ENCODE results near the gene NOC2L. TPM values are rescaled to one million over a fixed set of nuclear protein-coding genes. Genes with fewer than 3 reads are reported as not detected.
A peak's percentile ranks its signal among the peaks of the same experiment; 100 is the strongest.
"Not testable (repeated sequence)": the region's sequence is repeated elsewhere in the genome, so short reads cannot be mapped to it uniquely, and the experiment has no call there.

The NOC2L gene
- total RNA-seq, 2 experiments from 2014 or later: 61.7 to 68.7 TPM

DNA sequence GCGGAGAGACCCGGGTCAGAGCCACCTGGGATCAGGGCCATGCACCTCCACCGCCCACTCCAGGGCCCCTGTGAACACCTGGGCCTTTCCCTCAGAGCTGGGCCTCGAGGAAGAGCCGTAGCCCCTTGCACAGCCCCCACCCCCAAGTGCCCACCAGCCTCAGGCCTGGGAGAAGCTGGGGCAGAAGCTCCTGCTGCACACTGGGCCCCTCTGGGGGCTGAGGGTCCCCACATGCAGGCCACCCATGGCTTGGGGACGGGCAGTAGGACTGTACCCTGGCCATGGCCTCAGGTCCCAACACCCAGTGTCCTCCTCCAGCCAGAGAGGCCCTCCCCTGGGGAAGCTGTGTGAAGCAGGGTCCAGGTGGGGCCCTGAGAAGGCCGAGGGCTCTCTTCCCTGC lies 6.5 kb downstream of the NOC2L start:
- Mint-ChIP-seq H3K27me3 (ENCODE audit: low read depth) (no peaks in the 10 kb centered on the region), H3K36me3 (ENCODE audit: low read depth) (peaks cover 51% of the 10 kb centered on the region), H3K4me3 (no peak overlapping the region), H3K27ac (no peak overlapping the region), H3K4me1 (ENCODE audit: low read depth) (peaks cover 7% of the 10 kb centered on the region), H3K9me3 (ENCODE audit: insufficient read depth) (no peaks in the 10 kb centered on the region)
- ATAC-seq (no peak), DNase-seq (no peak)
- ChIA-PET CTCF (interaction anchor here (1.1 kb wide), 1 partner anchor 48 kb away, joined by 3 read pairs; no protein-coding TSS in a partner anchor), POLR2A (no interaction called here)

DNA sequence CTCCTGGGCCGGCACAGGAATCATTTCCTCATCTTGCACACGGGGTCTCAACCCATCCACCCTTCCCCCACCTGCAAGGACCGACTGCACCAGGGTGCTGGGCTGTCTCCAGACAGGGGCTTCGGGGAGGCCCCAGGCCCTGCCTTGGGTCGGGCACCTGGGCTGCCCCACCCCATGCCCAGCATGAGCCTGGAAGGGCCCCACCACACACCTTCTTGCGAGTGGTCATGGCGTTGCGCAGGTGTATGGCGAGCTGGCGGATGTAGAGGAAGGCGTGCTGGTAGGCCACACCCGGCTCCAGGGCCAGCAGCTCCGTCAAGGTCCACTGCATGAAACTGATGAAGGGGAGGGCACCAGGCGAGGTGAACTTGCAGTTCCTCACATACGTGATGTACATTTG lies 6.9 kb downstream of the NOC2L start:
- DNase-seq: no peak
- no peak for ATAC-seq
- H3K4me3 Mint-ChIP-seq: no peak overlapping the region
- ChIA-PET POLR2A (no interaction called here), CTCF (interaction anchor here (1.1 kb wide), 1 partner anchor 48 kb away, joined by 3 read pairs; no protein-coding TSS in a partner anchor)
- peaks cover 3% of the 10 kb centered on the region for H3K4me1 Mint-ChIP-seq (ENCODE audit: low read depth)
- peaks cover 52% of the 10 kb centered on the region for H3K36me3 Mint-ChIP-seq (ENCODE audit: low read depth)
- no peak overlapping the region for H3K27ac Mint-ChIP-seq
- H3K27me3 Mint-ChIP-seq (ENCODE audit: low read depth): no peaks in the 10 kb centered on the region
- H3K9me3 Mint-ChIP-seq (ENCODE audit: insufficient read depth): no peaks in the 10 kb centered on the region

DNA sequence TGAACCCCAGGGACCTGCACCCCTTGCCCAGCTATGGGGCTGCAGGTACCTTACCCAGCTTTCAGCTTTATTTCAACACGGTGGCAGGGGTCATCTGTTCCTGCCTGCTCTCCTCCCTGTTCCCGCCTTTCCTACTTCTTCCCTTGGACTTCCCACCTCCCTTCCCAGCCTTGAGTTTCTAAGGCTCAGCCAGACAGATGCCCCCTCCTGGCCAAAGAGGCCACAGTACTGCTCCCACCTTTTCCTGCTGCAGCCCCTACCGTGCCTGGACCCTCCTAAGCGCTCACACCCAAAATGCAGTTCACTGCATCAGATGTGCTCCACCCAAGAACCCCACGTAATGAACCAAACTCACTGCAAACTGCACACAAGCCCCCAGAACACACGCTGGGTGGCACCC lies 7.7 kb downstream of the NOC2L start:
- Mint-ChIP-seq H3K27ac (no peak overlapping the region), H3K36me3 (ENCODE audit: low read depth) (peaks cover 51% of the 10 kb centered on the region), H3K4me1 (ENCODE audit: low read depth) (no peaks in the 10 kb centered on the region), H3K4me3 (no peak overlapping the region), H3K27me3 (ENCODE audit: low read depth) (no peaks in the 10 kb centered on the region), H3K9me3 (ENCODE audit: insufficient read depth) (no peaks in the 10 kb centered on the region)
- DNase-seq: no peak
- ATAC-seq: no peak
- ChIA-PET POLR2A (no interaction called here), CTCF (no interaction called here)

DNA sequence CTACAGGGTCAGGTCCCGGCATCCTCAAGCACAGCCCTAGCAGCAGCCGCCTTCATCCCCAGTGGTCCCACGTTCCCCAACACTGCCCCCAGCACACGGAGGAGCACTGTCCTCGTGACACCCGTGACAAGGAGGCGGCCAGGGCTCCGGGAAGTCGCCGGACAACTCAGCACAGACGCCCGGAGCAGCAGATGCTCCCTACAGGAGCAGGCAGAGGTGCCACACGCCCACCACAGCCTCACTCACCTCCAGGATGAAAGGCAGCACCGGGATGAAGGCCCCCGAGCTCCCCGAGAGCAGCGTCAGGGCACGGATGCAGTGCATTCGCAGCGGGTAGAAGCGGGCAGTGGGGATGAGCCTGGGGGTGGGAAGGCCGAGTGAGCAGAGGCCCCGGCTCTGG lies 8.2 kb downstream of the NOC2L start:
- ATAC-seq: no peak

DNA sequence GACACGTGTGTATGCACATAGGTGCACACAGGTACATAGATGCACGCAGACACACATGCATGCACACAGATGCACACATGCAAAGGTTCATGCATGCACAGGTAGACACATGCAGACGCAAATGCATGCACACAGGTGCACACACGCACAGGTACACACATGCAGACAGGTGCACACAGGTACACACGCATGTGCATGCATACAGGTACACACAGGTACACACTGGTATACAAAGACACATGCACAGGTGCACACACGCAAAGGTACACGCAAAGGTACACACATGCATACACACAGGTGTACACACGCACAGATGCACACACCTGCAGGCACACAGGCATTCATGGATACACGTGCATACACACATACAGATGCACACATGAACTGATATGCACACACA lies 8.8 kb downstream of the NOC2L start:
- no peaks in the 10 kb centered on the region for H3K9me3 Mint-ChIP-seq (ENCODE audit: insufficient read depth)
- no peak for ATAC-seq
- no peak for DNase-seq
- H3K4me3 Mint-ChIP-seq: no peak overlapping the region
- CTCF ChIA-PET: no interaction called here
- POLR2A ChIA-PET: no interaction called here
- no peaks in the 10 kb centered on the region for H3K4me1 Mint-ChIP-seq (ENCODE audit: low read depth)
- peaks cover 50% of the 10 kb centered on the region for H3K36me3 Mint-ChIP-seq (ENCODE audit: low read depth)
- no peaks in the 10 kb centered on the region for H3K27me3 Mint-ChIP-seq (ENCODE audit: low read depth)
- no peak overlapping the region for H3K27ac Mint-ChIP-seq

More for the DNA sequence above, 8.2 kb downstream of the NOC2L start:
- Mint-ChIP-seq H3K9me3 (ENCODE audit: insufficient read depth) (no peaks in the 10 kb centered on the region), H3K36me3 (ENCODE audit: low read depth) (peaks cover 50% of the 10 kb centered on the region), H3K4me1 (ENCODE audit: low read depth) (no peaks in the 10 kb centered on the region), H3K27ac (no peak overlapping the region), H3K27me3 (ENCODE audit: low read depth) (no peaks in the 10 kb centered on the region), H3K4me3 (no peak overlapping the region)
- DNase-seq: no peak
- ChIA-PET POLR2A (no interaction called here), CTCF (no interaction called here)

DNA sequence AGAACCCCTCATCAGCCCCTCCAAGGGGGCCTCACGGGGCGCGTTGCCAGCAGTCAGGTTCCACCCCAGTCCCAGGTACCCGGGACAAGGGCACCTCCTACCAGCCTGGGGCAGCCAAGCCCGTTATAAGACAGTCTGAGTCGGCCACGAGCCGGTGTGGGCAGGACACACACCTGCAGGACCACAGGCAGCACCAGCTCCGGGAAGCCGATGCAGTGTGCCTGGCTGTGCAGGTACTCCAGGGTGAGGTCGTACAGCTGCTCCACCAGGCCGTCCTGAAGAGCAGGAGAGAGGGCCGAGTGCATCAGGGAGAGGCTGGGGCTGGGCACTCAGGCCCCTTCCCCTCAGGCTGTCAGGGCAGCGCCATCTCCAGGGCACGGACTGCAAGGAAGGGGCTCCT lies 11.1 kb downstream of the NOC2L start:
- ChIA-PET POLR2A (no interaction called here), CTCF (no interaction called here)
- ATAC-seq (no peak), DNase-seq (no peak)
- Mint-ChIP-seq H3K4me1 (ENCODE audit: low read depth) (no peaks in the 10 kb centered on the region), H3K27ac (no peak overlapping the region), H3K4me3 (no peak overlapping the region), H3K27me3 (ENCODE audit: low read depth) (peaks cover 2% of the 10 kb centered on the region), H3K9me3 (ENCODE audit: insufficient read depth) (no peaks in the 10 kb centered on the region), H3K36me3 (ENCODE audit: low read depth) (peaks cover 42% of the 10 kb centered on the region)

DNA sequence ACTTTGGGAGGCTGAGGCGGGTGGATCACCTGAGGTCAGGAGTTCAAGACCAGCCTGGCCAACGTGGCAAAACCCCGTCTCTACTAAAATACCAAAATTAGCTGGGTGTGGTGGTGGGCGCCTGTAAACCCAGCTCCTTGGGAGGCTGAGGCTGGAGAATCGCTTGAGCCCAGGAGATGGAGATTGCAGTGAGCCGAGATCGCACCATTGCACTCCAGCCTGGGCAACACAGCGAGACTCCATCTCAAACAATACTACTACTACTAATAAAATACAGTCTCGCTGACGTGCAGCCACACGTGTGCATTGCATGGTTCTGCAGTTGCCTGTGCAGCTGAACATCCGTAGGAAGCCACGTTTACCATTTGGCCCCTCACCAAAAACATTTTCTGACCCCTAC lies 12.2 kb downstream of the NOC2L start:
- H3K9me3 Mint-ChIP-seq (ENCODE audit: insufficient read depth); H3K4me3 Mint-ChIP-seq; DNase-seq; CTCF ChIA-PET; ATAC-seq; H3K4me1 Mint-ChIP-seq (ENCODE audit: low read depth); H3K27me3 Mint-ChIP-seq (ENCODE audit: low read depth): not testable (repeated sequence)
- Mint-ChIP-seq H3K27ac (peak overlapping the region; percentile 52), H3K36me3 (ENCODE audit: low read depth) (peaks cover 39% of the 10 kb centered on the region)
- POLR2A ChIA-PET: interaction anchor here (0.6 to 1.0 kb wide), 2 partner anchors 12 to 378 kb away, joined by 3 read pairs; partner anchors contain the start of gene NOC2L

DNA sequence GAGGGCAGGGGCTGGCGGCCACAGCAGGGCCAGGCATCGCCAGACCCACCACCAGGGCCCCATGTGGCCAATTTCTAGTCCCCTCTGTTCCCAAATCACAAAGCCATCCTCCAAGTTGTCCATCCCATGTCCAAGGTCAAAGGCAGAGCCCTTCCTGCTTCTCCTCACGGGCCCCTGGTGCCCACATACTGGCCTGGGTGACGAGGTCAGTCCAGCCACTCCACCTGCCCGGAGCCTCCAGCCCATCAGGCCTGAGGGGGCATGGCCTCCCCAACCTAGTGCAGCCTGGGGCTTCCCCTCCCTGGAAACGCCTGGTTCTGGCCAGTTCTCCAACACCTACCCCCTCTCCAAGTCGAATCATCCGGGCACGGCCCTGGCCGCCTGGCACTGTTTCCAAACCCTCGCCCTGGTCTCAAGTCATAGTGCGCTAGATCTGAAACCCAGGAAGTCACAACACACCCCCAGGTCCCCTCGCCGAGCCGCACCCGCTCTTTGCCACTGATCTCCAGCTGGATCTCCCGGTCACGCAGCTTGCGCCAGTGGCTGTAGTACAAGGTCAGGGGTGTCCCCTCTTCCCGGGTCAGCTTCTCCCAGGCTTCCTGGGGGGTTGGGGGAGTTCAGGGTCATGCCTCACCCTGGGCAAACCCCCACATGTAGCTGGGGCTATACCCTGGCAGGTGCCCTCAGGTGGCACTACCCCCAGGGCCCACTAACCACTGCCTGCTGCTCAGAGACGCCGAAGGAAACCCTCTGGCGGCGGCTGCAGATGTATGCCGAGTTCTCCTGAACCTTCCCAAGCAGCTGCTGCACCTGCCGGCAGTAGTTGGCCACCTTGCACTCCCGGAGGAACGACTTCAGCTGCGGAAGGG lies 13.1 kb downstream of the NOC2L start:
- POLR2A ChIA-PET: interaction anchor here (0.6 to 1.0 kb wide), 2 partner anchors 13 to 379 kb away, joined by 3 read pairs; partner anchors contain the start of gene NOC2L
- H3K27ac Mint-ChIP-seq: no peak overlapping the region
- no peak for ATAC-seq
- H3K4me3 Mint-ChIP-seq: no peak overlapping the region
- H3K36me3 Mint-ChIP-seq (ENCODE audit: low read depth): peaks cover 36% of the 10 kb centered on the region
- peaks cover 9% of the 10 kb centered on the region for H3K27me3 Mint-ChIP-seq (ENCODE audit: low read depth)
- DNase-seq: no peak
- CTCF ChIA-PET: no interaction called here
- H3K4me1 Mint-ChIP-seq (ENCODE audit: low read depth): peaks cover 4% of the 10 kb centered on the region
- no peaks in the 10 kb centered on the region for H3K9me3 Mint-ChIP-seq (ENCODE audit: insufficient read depth)

DNA sequence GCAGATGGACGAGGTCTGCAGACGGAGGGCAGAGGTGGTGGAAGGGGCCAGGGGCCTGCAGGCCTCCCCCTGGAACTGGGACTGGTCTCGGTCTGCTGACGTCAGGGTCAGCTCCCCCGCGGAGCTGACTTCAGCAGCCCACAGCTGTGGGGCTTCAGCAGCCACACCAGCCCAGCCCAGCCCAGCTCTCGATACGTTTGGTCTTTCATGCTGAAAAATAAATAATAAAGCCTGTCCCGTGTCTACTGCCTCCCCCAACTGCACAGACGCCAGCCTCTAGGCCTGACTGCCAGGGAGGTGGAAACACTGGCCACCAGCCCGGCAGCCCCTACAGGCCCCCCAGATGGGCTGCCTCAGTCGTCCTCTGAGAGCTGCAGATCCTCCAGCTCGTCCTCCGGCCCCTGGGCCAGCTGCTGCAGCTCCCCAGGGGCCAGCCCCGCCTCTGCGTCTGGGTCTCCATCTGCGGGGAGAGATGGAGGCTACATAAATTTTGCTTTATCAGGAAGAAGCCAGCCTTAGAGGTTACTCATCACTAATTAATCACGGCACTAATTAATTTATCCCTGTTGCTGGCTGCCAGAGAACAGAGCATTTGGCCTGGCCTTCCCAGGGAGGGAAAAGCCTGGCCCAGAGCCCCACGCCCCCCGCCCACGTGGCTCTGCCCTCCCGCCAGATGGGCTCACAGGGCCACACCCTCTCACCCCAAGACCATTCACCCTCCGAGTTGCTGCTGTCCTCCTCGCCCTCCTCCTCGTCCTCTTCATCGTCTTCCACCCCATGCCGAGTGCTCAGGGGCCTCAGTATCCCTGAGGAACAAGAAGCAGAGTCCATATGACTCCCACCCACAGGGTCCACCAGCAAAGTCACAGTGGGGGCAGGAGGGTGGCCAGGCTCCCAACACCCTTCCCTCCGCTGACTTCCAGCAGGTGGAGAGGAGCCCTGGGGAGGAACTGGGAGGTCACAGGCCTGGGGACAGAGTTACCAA lies 14.4 kb downstream of the NOC2L start:
- ChIA-PET POLR2A (no interaction called here), CTCF (no interaction called here)
- no peak overlapping the region for H3K4me3 Mint-ChIP-seq
- peaks cover 12% of the 10 kb centered on the region for H3K27me3 Mint-ChIP-seq (ENCODE audit: low read depth)
- no peaks in the 10 kb centered on the region for H3K9me3 Mint-ChIP-seq (ENCODE audit: insufficient read depth)
- peaks cover 24% of the 10 kb centered on the region for H3K36me3 Mint-ChIP-seq (ENCODE audit: low read depth)
- no peak for ATAC-seq
- H3K4me1 Mint-ChIP-seq (ENCODE audit: low read depth): peaks cover 8% of the 10 kb centered on the region
- no peak for DNase-seq
- no peak overlapping the region for H3K27ac Mint-ChIP-seq

DNA sequence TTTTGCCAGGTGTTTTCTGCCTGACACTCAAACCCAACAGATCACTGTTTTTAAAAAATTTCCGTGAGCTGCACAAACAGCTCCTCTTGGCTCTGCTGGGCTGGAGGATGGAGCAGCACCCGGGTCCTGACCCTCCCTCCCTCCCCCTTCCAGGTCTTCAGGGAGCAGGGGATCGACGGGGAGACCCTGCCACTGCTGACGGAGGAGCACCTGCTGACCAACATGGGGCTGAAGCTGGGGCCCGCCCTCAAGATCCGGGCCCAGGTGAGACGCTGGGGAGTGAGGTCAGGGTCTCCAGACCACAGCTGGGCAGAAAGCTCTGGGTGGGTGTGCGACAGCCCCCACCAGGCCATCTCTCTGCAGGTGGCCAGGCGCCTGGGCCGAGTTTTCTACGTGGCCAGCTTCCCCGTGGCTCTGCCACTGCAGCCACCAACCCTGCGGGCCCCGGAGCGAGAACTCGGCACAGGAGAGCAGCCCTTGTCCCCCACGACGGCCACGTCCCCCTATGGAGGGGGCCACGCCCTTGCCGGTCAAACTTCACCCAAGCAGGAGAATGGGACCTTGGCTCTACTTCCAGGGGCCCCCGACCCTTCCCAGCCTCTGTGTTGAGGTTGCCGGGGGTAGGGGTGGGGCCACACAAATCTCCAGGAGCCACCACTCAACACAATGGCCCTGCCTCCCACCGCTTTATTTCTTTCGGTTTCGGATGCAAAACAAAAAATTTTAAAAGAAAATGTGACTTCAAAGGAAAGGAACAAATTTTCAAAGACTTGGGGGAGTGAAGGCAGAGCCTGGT lies 15.3 kb downstream of the NOC2L start:
- Mint-ChIP-seq H3K4me1 (ENCODE audit: low read depth) (peaks cover 8% of the 10 kb centered on the region), H3K27ac (no peak overlapping the region), H3K9me3 (ENCODE audit: insufficient read depth) (no peaks in the 10 kb centered on the region), H3K4me3 (no peak overlapping the region), H3K27me3 (ENCODE audit: low read depth) (peaks cover 17% of the 10 kb centered on the region), H3K36me3 (ENCODE audit: low read depth) (peaks cover 20% of the 10 kb centered on the region)
- DNase-seq (no peak), ATAC-seq (no peak)
- CTCF ChIA-PET: no interaction called here
- POLR2A ChIA-PET: no interaction called here

DNA sequence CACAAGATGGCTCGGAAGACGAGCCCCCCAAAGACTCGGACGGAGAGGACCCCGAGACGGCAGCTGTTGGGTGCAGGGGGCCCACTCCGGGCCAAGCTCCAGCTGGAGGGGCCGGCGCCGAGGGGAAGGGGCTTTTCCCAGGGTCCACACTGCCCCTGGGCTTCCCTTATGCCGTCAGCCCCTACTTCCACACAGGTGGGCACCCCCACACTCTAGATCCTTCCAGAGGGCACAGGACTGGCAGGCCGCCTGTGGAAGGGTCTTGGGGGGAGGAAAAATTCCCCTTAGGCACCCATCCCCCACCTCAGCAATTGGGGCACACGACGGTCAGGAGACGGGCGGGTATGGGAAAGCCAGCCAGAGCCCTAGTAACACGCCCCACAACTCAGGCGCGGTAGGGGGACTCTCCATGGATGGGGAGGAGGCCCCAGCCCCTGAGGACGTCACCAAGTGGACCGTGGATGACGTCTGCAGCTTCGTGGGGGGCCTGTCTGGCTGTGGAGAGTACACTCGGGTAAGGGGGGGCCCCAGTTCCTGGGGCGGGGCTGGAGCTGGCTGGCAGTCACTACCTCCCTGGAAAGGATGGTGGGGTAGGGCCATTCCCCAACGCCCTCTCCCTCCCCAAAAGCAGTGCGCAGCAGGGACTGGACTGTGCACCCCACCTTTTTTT lies 16.1 kb downstream of the NOC2L start:
- Mint-ChIP-seq H3K36me3 (ENCODE audit: low read depth) (peaks cover 19% of the 10 kb centered on the region), H3K4me3 (no peak overlapping the region), H3K4me1 (ENCODE audit: low read depth) (peaks cover 8% of the 10 kb centered on the region), H3K9me3 (ENCODE audit: insufficient read depth) (no peaks in the 10 kb centered on the region), H3K27me3 (ENCODE audit: low read depth) (peaks cover 22% of the 10 kb centered on the region), H3K27ac (no peak overlapping the region)
- no peak for ATAC-seq
- CTCF ChIA-PET: no interaction called here
- DNase-seq: no peak
- POLR2A ChIA-PET: no interaction called here
